Sciatic nerve (tissue), 2 donors: ENCODE data around the gene MSH2. TPM values are rescaled to one million over a fixed set of nuclear protein-coding genes. Genes with fewer than 3 reads are reported as not detected.
"Not testable (repeated sequence)": the region's sequence is repeated elsewhere in the genome, so short reads cannot be mapped to it uniquely, and the experiment has no call there.

Experiments used
- ATAC-seq: fragments of 200-7000 bp; cut with Tn5 transposase; one replicate; pipeline ENCODE4 v1.9.1; 2020; ENCODE audit warnings: mild to moderate bottlenecking, moderate library complexity
- DNase-seq: peaks from one replicate; pipeline ENCODE4 v3.0.0-alpha.2; 2020; ENCODE audit warnings: low spot score
- intact Hi-C: fragments of 100-400 bp; cut with DNase I; formaldehyde crosslinking; loops from one replicate; pipeline ENCODE4 v1.14.2; 2022
- total RNA-seq: library from RNA; stranded (reverse); fragmentation: NEBNext Ultra II Directional; extraction: Animal tissue kit (Norgen Biotek cat#: 25700); gene quantifications from one replicate; pipeline ENCODE4 v1.2.1, GENCODE V29; 2021
- donor health status: DM: no; HTN: no; CAD: no.
- donor health status: DM: no; HTN: no; CAD: no.

Gene MSH2
- 25.1 TPM for total RNA-seq

GRCh38 chr2:47402805-47403608 is at the start of gene MSH2:
TSS of gene MSH2 (plus strand) at chr2:47403156. CDS start at chr2:47403192, 36 bp downstream.
- ATAC-seq (peak; percentile 99), DNase-seq (peak; percentile 93)
- intact Hi-C loops = no loop called here

GRCh38 chr2:47354013-47354847 is 48.7 kb upstream of the MSH2 start:
- ATAC-seq (no peak), DNase-seq (no peak)
- intact Hi-C loops = no loop called here

- DNase-seq (no peak), ATAC-seq (no peak)
- intact Hi-C loops = no loop called here
Observed at GRCh38 chr2:47354848-47355204, 48.1 kb upstream of the MSH2 start.

- ATAC-seq (no peak), DNase-seq (no peak)
- intact Hi-C loops = no loop called here
Observed at GRCh38 chr2:47357483-47357882, 45.5 kb upstream of the MSH2 start.

- DNase-seq (no peak), ATAC-seq (no peak)
- intact Hi-C loops = no loop called here
Observed at GRCh38 chr2:47359375-47359868, 43.5 kb upstream of the MSH2 start.

GRCh38 chr2:47360283-47360682 is 42.7 kb upstream of the MSH2 start:
- ATAC-seq = no peak

GRCh38 chr2:47360927-47361326 is 42.0 kb upstream of the MSH2 start:
- intact Hi-C loops = no loop called here
- ATAC-seq (no peak), DNase-seq (no peak)

More at GRCh38 chr2:47360283-47360682, 42.7 kb upstream of the MSH2 start:
- DNase-seq = no peak
- intact Hi-C loops = no loop called here

GRCh38 chr2:47361505-47362229 is 41.3 kb upstream of the MSH2 start:
- DNase-seq, ATAC-seq, intact Hi-C loops: not testable (repeated sequence)

GRCh38 chr2:47373747-47374146 is 29.2 kb upstream of the MSH2 start:
- no peak for DNase-seq
- intact Hi-C loops = no loop called here
- ATAC-seq = no peak

- DNase-seq (no peak), ATAC-seq (no peak)
- intact Hi-C loops = no loop called here
Observed at GRCh38 chr2:47375307-47375706, 27.6 kb upstream of the MSH2 start.

- intact Hi-C loops = no loop called here
- DNase-seq = no peak
- no peak for ATAC-seq
Observed at GRCh38 chr2:47379384-47379783, 23.6 kb upstream of the MSH2 start.

- DNase-seq = no peak
- no peak for ATAC-seq
- intact Hi-C loops = no loop called here
Observed at GRCh38 chr2:47381408-47381807, 21.5 kb upstream of the MSH2 start.

GRCh38 chr2:47386551-47386950 is 16.4 kb upstream of the MSH2 start:
- intact Hi-C loops = no loop called here
- DNase-seq = no peak
- ATAC-seq = no peak

GRCh38 chr2:47388888-47389287 is 14.1 kb upstream of the MSH2 start:
- intact Hi-C loops = no loop called here
- no peak for ATAC-seq

GRCh38 chr2:47389692-47390091 is 13.3 kb upstream of the MSH2 start:
- no peak for DNase-seq
- intact Hi-C loops = loop anchor here (2.0 kb wide), 1 partner anchor 55 kb away; no protein-coding TSS in a partner anchor
- no peak for ATAC-seq

More at GRCh38 chr2:47388888-47389287, 14.1 kb upstream of the MSH2 start:
- no peak for DNase-seq

- DNase-seq (no peak), ATAC-seq (no peak)
- intact Hi-C loops = no loop called here
Observed at GRCh38 chr2:47401789-47402554, 984 bp upstream of the MSH2 start.

GRCh38 chr2:47402555-47402804 is 476 bp upstream of the MSH2 start:
- no peak for DNase-seq
- peak; percentile 15 for ATAC-seq
- intact Hi-C loops = no loop called here

GRCh38 chr2:47403609-47404193 is 745 bp downstream of the MSH2 start:
- DNase-seq (no peak), ATAC-seq (no peak)
- intact Hi-C loops = no loop called here

GRCh38 chr2:47404356-47404755 is 1.4 kb downstream of the MSH2 start:
- DNase-seq (no peak), ATAC-seq (no peak)
- intact Hi-C loops = no loop called here
